H9 (cell line): Measurements from ENCODE around the gene ZNF469. TPM values are rescaled to one million over a fixed set of nuclear protein-coding genes. Genes with fewer than 3 reads are reported as not detected.

Experiments
- DNase-seq: peaks from one replicate; pipeline ENCODE4 v3.0.0-alpha.2; 2017
- H2AFZ ChIP-seq: one replicate; pipeline ENCODE4 v1.6.1; 2013; ENCODE audit warnings: mild to moderate bottlenecking, low read length, control low read depth, moderate library complexity
- H2AK5ac ChIP-seq: 2 replicates; pipeline ENCODE4 v1.6.1; 2013; ENCODE audit warnings: low read length, control low read depth, mixed read lengths; ENCODE audit not compliant: insufficient read length
- H2BK120ac ChIP-seq: one replicate; pipeline ENCODE4 v1.6.1; 2013; ENCODE audit warnings: low read depth, mild to moderate bottlenecking, low read length, control low read depth, inconsistent platforms; ENCODE audit not compliant: poor library complexity, severe bottlenecking
- H2BK12ac ChIP-seq: 2 replicates; pipeline ENCODE4 v1.6.1; 2013; ENCODE audit warnings: low read length, control low read depth, mixed read lengths, low read depth; ENCODE audit not compliant: insufficient read length
- H2BK15ac ChIP-seq: 2 replicates; pipeline ENCODE4 v1.6.1; 2013; ENCODE audit warnings: low read depth, low read length, control low read depth
- H2BK20ac ChIP-seq: one replicate; pipeline ENCODE4 v1.6.1; 2013; ENCODE audit warnings: low read depth, mild to moderate bottlenecking, low read length, control low read depth, inconsistent platforms; ENCODE audit not compliant: poor library complexity, severe bottlenecking
- H2BK5ac ChIP-seq: 2 replicates; pipeline ENCODE4 v1.6.1; 2013; ENCODE audit warnings: low read length, control low read depth, mixed read lengths; ENCODE audit not compliant: insufficient read length
- H3K14ac ChIP-seq: 2 replicates; pipeline ENCODE4 v1.6.1; 2013; ENCODE audit warnings: low read length, control low read depth; ENCODE audit not compliant: insufficient read depth
- H3K18ac ChIP-seq: 2 replicates; pipeline ENCODE4 v1.6.1; 2013; ENCODE audit warnings: low read depth, mild to moderate bottlenecking, mixed read lengths, low read length, control low read depth; ENCODE audit not compliant: insufficient read length
- H3K23ac ChIP-seq: 2 replicates; pipeline ENCODE4 v1.6.1; 2013; ENCODE audit warnings: low read length, control low read depth, mixed read lengths, low read depth; ENCODE audit not compliant: insufficient read length
- H3K23me2 ChIP-seq: 2 replicates; pipeline ENCODE4 v1.6.1; 2013; ENCODE audit warnings: low read depth, mild to moderate bottlenecking, mixed read lengths, low read length, control low read depth; ENCODE audit not compliant: insufficient read length, poor library complexity, severe bottlenecking
- H3K27ac ChIP-seq: 2 replicates; pipeline ENCODE4 v1.5.1; 2013; ENCODE audit warnings: low read length, control low read depth, mixed read lengths, low read depth; ENCODE audit not compliant: insufficient read length
- H3K27me3 ChIP-seq: 2 replicates; pipeline ENCODE4 v1.6.1; 2013; ENCODE audit warnings: low read length, control low read depth, inconsistent platforms; ENCODE audit not compliant: insufficient read depth
- H3K4ac ChIP-seq: 2 replicates; pipeline ENCODE4 v1.6.1; 2013; ENCODE audit warnings: low read depth, mild to moderate bottlenecking, control low read depth, inconsistent platforms, low read length, moderate library complexity
- H3K4me1 ChIP-seq: 2 replicates; pipeline ENCODE4 v1.6.1; 2013; ENCODE audit warnings: low read length, control low read depth, inconsistent platforms; ENCODE audit not compliant: insufficient read depth
- H3K4me2 ChIP-seq: 2 replicates; pipeline ENCODE4 v1.6.1; 2013; ENCODE audit warnings: low read length, control low read depth, mixed read lengths; ENCODE audit not compliant: insufficient read length, insufficient read depth
- H3K56ac ChIP-seq: 2 replicates; pipeline ENCODE4 v1.6.1; 2013; ENCODE audit warnings: low read depth, mild to moderate bottlenecking, mixed read lengths, low read length, control low read depth; ENCODE audit not compliant: insufficient read length
- H3K79me1 ChIP-seq: 2 replicates; pipeline ENCODE4 v1.6.1; 2013; ENCODE audit warnings: low read depth, mild to moderate bottlenecking, moderate library complexity, low read length, control low read depth, inconsistent platforms; ENCODE audit not compliant: insufficient read depth, poor library complexity, severe bottlenecking
- H3K79me2 ChIP-seq: 2 replicates; pipeline ENCODE4 v1.6.1; 2013; ENCODE audit warnings: low read length, control low read depth, inconsistent platforms; ENCODE audit not compliant: insufficient read depth
- H3K9ac ChIP-seq: 2 replicates; pipeline ENCODE4 v1.6.1; 2013; ENCODE audit warnings: low read length, control low read depth, mixed read lengths; ENCODE audit not compliant: insufficient read length; ENCODE audit errors: extremely low read depth
- H3K9me3 ChIP-seq: one replicate; pipeline ENCODE4 v1.6.1; 2013; ENCODE audit warnings: low read depth, low read length, inconsistent platforms; ENCODE audit not compliant: control insufficient read depth
- H3T11ph ChIP-seq: one replicate; pipeline ENCODE4 v1.6.1; 2013; ENCODE audit warnings: mild to moderate bottlenecking, low read length, control low read depth, inconsistent platforms
- H4K20me1 ChIP-seq: one replicate; pipeline ENCODE4 v1.6.1; 2013; ENCODE audit not compliant: control insufficient read depth, insufficient read length, insufficient read depth
- H4K5ac ChIP-seq: 2 replicates; pipeline ENCODE4 v1.6.1; 2013; ENCODE audit warnings: low read depth, mild to moderate bottlenecking, mixed read lengths, low read length, control low read depth; ENCODE audit not compliant: insufficient read length
- H4K8ac ChIP-seq: replicated peaks from 2 replicates; pipeline ENCODE4 v1.6.1; 2013; ENCODE audit warnings: low read length, control low read depth, mixed read lengths, low read depth; ENCODE audit not compliant: insufficient read length
- H4K91ac ChIP-seq: 2 replicates; pipeline ENCODE4 v1.6.1; 2013; ENCODE audit warnings: low read depth, mild to moderate bottlenecking, moderate library complexity, mixed read lengths, low read length, control low read depth; ENCODE audit not compliant: insufficient read length
- H3K27ac Mint-ChIP-seq, 3 experiments: 2 replicates in 2 of 3; 3 replicates in 1 of 3; pipeline ENCODE4 v1.8.0; 2020 to 2021; ENCODE audit warnings: mixed read lengths in 3 of 3, mild to moderate bottlenecking in 1 of 3, moderate library complexity in 1 of 3
- H3K27me3 Mint-ChIP-seq: 2 replicates; pipeline ENCODE4 v1.8.0; 2021; ENCODE audit warnings: low read depth, mild to moderate bottlenecking, moderate library complexity, mixed read lengths
- H3K36me3 Mint-ChIP-seq, 3 experiments: 2 replicates in 2 of 3; 3 replicates in 1 of 3; pipeline ENCODE4 v1.8.0; 2020 to 2021; ENCODE audit warnings: low read depth in 3 of 3, mixed read lengths in 3 of 3; ENCODE audit not compliant: insufficient read depth in 1 of 3
- H3K4me1 Mint-ChIP-seq, 2 experiments: 2 replicates each; pipeline ENCODE4 v1.8.0; 2020; ENCODE audit warnings: mixed read lengths in 2 of 2
- H3K4me3 Mint-ChIP-seq, 2 experiments: 2 replicates in 1 of 2; 3 replicates in 1 of 2; pipeline ENCODE4 v1.8.0; 2020 to 2021; ENCODE audit warnings: mild to moderate bottlenecking in 2 of 2, mixed read lengths in 2 of 2, moderate library complexity in 1 of 2
- H3K9me3 Mint-ChIP-seq, 2 experiments: 2 replicates in 1 of 2; 3 replicates in 1 of 2; pipeline ENCODE4 v1.8.0; 2020; ENCODE audit warnings: mild to moderate bottlenecking in 2 of 2, mixed read lengths in 2 of 2, moderate library complexity in 1 of 2
- CTCF ChIP-seq: fragments of 200-600 bp; sonication (generic); conservative IDR thresholded peaks from 3 replicates; pipeline ENCODE4 v1.8.0; 2021; ENCODE audit warnings: antibody characterized with exemption, mild to moderate bottlenecking
- WGBS: extraction: QIAGEN DNeasy Blood & Tissue Kit; methylation state at CpG from one replicate; pipeline ENCODE4 v1.1.7; 2013; ENCODE audit warnings: missing lambda C conversion rate, low lambda C conversion rate, mixed read lengths; ENCODE audit not compliant: insufficient read length; ENCODE audit errors: extremely low coverage; 5-methylcytosine and 5-hydroxymethylcytosine counted together
- total RNA-seq: library from RNA; stranded (reverse); gene quantifications from 2 replicates; pipeline ENCODE4 v1.2.1, GENCODE V29; 2021

ZNF469 gene
- total RNA-seq, 1 experiment from 2014 or later: 4.4 TPM

- Histone ChIP-seq H3K79me1 (no peaks in the 10 kb centered on the region), H4K5ac (no peak overlapping the region), H2BK12ac (no peak overlapping the region), H3K27me3 (no peaks in the 10 kb centered on the region), H3K9me3 (no peaks in the 10 kb centered on the region), H3K14ac (no peak overlapping the region), H2AFZ (no peak overlapping the region), H3K79me2 (no peaks in the 10 kb centered on the region), H3K4me2 (no peak overlapping the region), H2BK20ac (no peak overlapping the region), H3K4me1 (no peaks in the 10 kb centered on the region), H2BK5ac (no peak overlapping the region), H3K18ac (no peak overlapping the region), H3K27ac (no peak overlapping the region), H4K91ac (no peak overlapping the region), H2BK120ac (no peak overlapping the region), H3K23me2 (no peaks in the 10 kb centered on the region), H2AK5ac (no peak overlapping the region), H3K4ac (no peak overlapping the region), H4K8ac (no peak overlapping the region), H3K56ac (no peak overlapping the region), H3K23ac (no peak overlapping the region), H3K9ac (no peak overlapping the region), H2BK15ac (no peak overlapping the region), H4K20me1 (no peaks in the 10 kb centered on the region), H3T11ph (no peak overlapping the region)
- no peak for DNase-seq
- H3K4me3 Mint-ChIP-seq: no peak overlapping the region
- peaks cover 0 to 7% (median 2%) of the 10 kb centered on the region in 3 experiments; a peak in 4 of 7 replicates for H3K36me3 Mint-ChIP-seq
- no peak for TF ChIP-seq CTCF
- peaks cover 14% of the 10 kb centered on the region for H3K27me3 Mint-ChIP-seq
- no peak overlapping the region for H3K27ac Mint-ChIP-seq
- 100% methylated on average over 1 of the region's 4 CpGs for whole genome bisulfite sequencing
- peaks cover 13 to 18% of the 10 kb centered on the region in 2 experiments for H3K9me3 Mint-ChIP-seq
- H3K4me1 Mint-ChIP-seq: no peaks in the 10 kb centered on the region
Observed at GRCh38 chr16:88366032-88366703, 16.6 kb upstream of the ZNF469 start.
